Measurements from ENCODE around the gene AHCTF1.

Gene AHCTF1

DNA sequence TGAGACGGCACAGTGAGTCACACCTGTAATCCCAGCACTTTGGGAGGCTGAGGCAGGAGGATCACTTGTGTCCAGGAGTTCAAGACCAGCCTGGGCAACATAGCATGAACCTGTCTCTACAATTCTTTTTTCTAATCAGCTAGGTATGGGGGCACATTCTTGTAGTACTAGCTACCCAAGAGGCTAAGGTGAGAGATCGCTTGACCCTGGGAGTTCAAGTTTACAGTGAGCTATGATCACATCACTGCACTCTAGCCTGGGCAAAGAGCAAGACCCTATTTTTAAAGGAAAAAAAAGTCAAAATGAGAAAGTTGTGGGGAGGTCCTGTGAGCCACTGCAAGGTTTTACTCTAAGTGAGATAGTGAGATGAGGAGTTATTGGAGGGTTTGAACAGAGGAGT, 34.8 kb upstream of the AHCTF1 start:
- no peak for DNase-seq (ENCODE audit: extremely low spot score)
- ChIA-PET CTCF (interaction anchor here (1.4 kb wide), 1 partner anchor 11 kb away, joined by 5 read pairs; no protein-coding TSS in a partner anchor), POLR2A (no interaction called here)
- TF ChIP-seq, protein P1, sequence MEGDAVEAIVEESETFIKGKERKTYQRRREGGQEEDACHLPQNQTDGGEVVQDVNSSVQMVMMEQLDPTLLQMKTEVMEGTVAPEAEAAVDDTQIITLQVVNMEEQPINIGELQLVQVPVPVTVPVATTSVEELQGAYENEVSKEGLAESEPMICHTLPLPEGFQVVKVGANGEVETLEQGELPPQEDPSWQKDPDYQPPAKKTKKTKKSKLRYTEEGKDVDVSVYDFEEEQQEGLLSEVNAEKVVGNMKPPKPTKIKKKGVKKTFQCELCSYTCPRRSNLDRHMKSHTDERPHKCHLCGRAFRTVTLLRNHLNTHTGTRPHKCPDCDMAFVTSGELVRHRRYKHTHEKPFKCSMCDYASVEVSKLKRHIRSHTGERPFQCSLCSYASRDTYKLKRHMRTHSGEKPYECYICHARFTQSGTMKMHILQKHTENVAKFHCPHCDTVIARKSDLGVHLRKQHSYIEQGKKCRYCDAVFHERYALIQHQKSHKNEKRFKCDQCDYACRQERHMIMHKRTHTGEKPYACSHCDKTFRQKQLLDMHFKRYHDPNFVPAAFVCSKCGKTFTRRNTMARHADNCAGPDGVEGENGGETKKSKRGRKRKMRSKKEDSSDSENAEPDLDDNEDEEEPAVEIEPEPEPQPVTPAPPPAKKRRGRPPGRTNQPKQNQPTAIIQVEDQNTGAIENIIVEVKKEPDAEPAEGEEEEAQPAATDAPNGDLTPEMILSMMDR (IDR thresholded peaks at IDR 0.05; ENCODE audit: control extremely low read depth, extremely low read depth, low read depth, missing control alignments) = no peak

- DNase-seq (ENCODE audit: extremely low spot score) = peak; percentile 48
- TF ChIP-seq, protein P1 (IDR thresholded peaks at IDR 0.05; ENCODE audit: control extremely low read depth, extremely low read depth, low read depth, missing control alignments) = no peak
- ChIA-PET POLR2A (no interaction called here), CTCF (interaction anchor here (0.7 to 5.9 kb wide), 8 partner anchors 11 to 271 kb away, joined by 3 to 45 read pairs (median 3); no protein-coding TSS in a partner anchor)
These were observed 28.4 kb upstream of the AHCTF1 start for GRCh38 chr1:246959944-246960693.

GRCh38 chr1:246954126-246954525, 22.4 kb upstream of the AHCTF1 start:
- POLR2A ChIA-PET = no interaction called here
- CTCF ChIA-PET = interaction anchor here (1.9 kb wide), 1 partner anchor 14 kb away, joined by 4 read pairs; no protein-coding TSS in a partner anchor
- DNase-seq (ENCODE audit: extremely low spot score) = no peak
- TF ChIP-seq, protein P1 (IDR thresholded peaks at IDR 0.05; ENCODE audit: control extremely low read depth, extremely low read depth, low read depth, missing control alignments) = no peak

GRCh38 chr1:246951413-246951812, 19.7 kb upstream of the AHCTF1 start:
- ChIA-PET CTCF (no interaction called here), POLR2A (no interaction called here)
- TF ChIP-seq, protein P1 (IDR thresholded peaks at IDR 0.05; ENCODE audit: control extremely low read depth, extremely low read depth, low read depth, missing control alignments) = no peak
- DNase-seq (ENCODE audit: extremely low spot score) = no peak

DNA sequence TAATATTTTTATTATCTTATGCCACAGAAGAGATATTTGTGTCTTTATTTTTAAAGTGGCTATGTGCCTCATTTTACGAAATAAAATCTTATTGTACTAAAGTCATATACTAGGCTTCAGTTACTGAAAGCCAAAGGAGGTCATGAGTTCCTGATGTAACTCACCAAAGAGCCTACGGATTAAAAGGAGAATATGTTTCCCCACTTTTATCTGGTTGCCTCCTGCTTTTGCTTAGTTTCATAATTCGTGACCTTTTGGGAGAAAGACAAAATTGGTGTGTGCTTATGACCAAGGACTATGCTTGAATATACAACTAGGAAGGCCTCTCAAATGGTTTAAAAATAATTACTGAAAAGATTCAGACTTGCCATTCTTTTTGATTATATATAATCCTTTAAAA, 18.2 kb upstream of the AHCTF1 start:
- ChIA-PET POLR2A (no interaction called here), CTCF (no interaction called here)
- no peak for DNase-seq (ENCODE audit: extremely low spot score)
- TF ChIP-seq, protein P1 (IDR thresholded peaks at IDR 0.05; ENCODE audit: control extremely low read depth, extremely low read depth, low read depth, missing control alignments) = no peak

DNA sequence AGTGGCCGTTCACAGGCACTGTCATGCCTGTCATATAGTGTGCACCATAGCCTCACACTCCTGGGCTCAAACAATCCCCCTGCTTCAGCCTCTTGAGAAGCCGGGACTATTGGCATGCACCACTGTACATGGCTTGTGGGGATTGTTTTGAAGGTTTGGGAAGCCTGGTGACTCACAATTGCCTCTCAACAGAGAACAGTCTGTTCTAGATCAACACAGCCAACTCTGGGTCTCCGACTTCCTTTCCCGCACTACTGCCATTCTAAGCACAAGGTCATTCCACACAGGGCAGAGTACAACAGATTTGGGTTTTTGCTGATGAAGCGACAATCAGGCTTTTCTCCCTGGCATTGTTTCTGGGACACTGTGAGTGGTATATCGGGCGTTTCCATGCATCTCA, 15.5 kb upstream of the AHCTF1 start:
- DNase-seq (ENCODE audit: extremely low spot score) = no peak
- ChIA-PET CTCF (no interaction called here), POLR2A (no interaction called here)
- TF ChIP-seq, protein P1 (IDR thresholded peaks at IDR 0.05; ENCODE audit: control extremely low read depth, extremely low read depth, low read depth, missing control alignments) = no peak

Measured in GM10248 (cell line).